GM12873 (cell line): ENCODE measurements around the gene TUSC2.

Source experiments
- TF ChIP-seq, protein P1 (sequence below): IDR thresholded peaks from 2 replicates; pipeline ENCODE4 v1.5.1; 2012; ENCODE audit warnings: low read depth, mild to moderate bottlenecking, moderate library complexity, low read length, control low read depth; ENCODE audit not compliant: insufficient read depth; ENCODE audit errors: missing control alignments

The TUSC2 gene

DNA sequence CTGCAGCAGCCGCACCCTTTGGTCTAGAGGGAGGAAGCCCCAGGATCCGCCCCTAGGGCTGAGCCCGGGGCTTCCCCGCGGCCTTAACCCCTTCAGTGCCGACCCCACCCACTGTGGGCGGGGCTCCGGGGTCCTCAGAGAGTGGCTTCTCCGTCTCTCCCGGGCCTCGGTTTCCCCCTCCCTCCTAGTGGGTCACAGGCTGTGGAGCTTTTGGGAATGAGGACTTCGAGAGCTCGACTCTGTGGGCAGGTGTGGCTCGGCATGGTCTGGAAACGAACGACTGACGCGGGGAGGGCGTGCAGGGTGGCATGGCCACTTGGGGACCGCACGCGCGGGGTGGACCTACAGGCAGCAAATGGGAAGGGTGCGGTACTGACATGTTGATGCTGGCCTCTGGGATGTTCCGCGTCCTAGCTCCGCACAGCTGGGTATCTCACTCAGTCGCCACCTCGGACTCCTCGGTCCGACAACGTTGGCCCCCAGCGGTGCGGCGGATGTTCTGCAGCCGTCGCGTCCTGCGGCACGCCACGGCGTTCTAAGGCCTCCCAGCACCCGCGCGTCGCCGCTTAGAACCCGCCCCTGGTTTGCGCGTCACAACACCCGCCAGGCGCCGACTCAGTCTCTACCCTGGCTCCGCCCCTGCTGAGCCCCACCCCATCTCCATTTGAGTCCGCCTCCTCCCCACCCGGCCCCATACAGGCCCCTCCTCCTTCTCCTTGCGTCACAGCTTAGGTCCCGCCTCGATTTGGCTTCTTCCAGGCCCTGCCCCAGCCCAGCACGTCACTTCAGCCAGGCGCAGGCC lies 29.0 kb downstream of the TUSC2 start, which contains the start of the genes HYAL3 and NAA80:
TSS of gene HYAL3 (minus strand) at position 570 of the 802 bp plus-strand sequence. CDS start 3,803 bp downstream, outside the sequence.
TSS of gene NAA80 (minus strand) at position 570 of the 802 bp plus-strand sequence. CDS start 1,942 bp downstream, outside the sequence.
- TF ChIP-seq, protein P1, sequence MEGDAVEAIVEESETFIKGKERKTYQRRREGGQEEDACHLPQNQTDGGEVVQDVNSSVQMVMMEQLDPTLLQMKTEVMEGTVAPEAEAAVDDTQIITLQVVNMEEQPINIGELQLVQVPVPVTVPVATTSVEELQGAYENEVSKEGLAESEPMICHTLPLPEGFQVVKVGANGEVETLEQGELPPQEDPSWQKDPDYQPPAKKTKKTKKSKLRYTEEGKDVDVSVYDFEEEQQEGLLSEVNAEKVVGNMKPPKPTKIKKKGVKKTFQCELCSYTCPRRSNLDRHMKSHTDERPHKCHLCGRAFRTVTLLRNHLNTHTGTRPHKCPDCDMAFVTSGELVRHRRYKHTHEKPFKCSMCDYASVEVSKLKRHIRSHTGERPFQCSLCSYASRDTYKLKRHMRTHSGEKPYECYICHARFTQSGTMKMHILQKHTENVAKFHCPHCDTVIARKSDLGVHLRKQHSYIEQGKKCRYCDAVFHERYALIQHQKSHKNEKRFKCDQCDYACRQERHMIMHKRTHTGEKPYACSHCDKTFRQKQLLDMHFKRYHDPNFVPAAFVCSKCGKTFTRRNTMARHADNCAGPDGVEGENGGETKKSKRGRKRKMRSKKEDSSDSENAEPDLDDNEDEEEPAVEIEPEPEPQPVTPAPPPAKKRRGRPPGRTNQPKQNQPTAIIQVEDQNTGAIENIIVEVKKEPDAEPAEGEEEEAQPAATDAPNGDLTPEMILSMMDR, result peak; percentile 61

- TF ChIP-seq, protein P1, result no peak
These were observed 29.9 kb downstream of the TUSC2 start for GRCh38 chr3:50297896-50298725.

GRCh38 chr3:50297384-50297775 lies 30.6 kb downstream of the TUSC2 start:
- TF ChIP-seq, protein P1, result no peak

- TF ChIP-seq, protein P1, result no peak
These were observed 31.2 kb downstream of the TUSC2 start for GRCh38 chr3:50296721-50297383.

DNA sequence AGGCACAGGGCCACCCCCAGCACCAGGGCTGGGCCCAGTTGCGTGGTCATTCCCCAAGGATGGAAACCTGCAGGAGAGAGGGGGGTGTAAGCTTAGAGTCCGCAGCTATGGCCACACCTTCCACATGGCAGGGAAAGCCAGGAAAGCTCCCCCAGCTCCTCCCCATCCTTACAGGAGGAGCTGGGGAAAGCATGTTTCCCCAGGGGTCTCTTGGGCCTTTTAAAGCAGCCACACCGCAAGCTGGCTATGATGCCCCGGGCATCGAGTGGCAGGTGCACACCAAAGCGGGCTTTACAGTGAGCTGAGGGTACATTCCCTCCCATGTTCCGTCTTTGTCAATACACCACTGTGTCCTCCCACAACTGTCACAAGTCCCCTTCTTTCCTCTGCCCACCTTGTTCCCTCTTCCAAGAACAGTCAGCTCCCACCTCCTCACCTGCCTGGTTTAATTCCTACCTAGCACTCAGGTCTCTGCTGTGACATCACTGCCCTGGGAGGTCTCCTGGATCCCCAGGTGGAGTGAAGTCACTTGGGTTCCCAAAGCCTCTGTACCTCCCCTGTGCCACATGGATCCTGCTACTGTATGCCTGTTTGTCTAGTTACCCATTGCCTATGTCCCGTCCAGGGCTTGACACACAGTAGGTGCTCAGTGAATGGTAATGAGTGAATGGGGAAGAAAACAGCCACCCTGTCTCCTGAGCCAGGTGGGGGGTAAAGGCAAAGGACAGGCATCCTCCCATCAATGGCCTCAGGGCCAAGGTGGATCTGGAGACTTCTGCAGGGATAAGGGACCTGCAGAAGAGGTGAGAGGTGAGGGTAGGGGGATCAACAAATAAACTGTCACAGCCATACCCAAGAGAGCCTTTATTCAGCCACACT lies 32.2 kb downstream of the TUSC2 start:
- TF ChIP-seq, protein P1, result no peak

DNA sequence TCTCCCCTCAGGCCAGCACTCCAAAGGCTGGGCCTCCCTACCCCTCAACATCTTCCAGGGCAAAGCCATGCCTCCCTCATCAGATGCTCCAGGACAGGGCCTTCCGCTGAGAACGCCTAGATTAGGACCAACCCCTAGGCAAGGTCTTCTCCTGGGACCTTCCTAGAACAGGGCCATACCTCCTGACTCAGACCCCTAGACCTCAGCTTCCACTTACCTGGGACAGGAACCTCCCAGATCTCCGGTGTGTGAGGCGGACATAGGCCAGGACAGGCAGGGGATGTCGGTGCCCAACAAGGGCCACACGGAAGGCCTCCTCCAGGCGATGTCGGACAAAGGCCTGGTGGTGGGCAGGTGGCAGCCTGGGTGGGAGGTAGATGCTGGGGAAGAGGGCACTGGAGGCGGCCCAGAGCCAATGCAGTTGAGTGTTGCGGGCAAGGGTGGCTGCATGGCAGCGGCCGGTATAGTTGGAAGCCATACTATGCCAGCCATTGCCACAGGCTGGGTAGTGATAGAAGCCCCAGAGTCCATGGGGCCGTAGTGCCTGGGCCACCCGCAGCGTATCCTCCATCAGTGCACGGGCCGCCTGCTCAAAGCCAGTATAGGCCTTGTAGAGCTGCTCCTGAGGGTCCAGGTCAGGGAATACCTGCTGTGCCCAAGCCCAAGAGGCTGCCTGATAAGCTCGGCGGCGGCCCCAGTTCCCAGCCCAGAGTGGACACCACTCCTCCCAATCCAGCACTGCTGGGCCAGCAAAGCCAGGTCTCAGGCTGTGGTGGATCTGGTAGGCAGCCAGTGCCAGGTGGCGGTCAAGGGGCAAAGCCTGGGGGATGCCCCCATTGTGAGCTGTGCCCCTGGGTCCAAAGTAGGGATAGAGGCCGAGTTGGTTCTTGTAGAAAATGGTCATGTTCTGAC lies 33.3 kb downstream of the TUSC2 start:
- TF ChIP-seq, protein P1, result no peak
